Stromal cell of bone marrow (primary cell): ENCODE measurements around the gene ADAMTS7.
"Not testable (repeated sequence)": the region's sequence is repeated elsewhere in the genome, so short reads cannot be mapped to it uniquely, and the experiment has no call there.

ENCODE experiments used
- DNase-seq: peaks from one replicate; pipeline ENCODE4 v3.0.0-alpha.2; 2012; ENCODE audit warnings: low read depth

Gene ADAMTS7

DNA sequence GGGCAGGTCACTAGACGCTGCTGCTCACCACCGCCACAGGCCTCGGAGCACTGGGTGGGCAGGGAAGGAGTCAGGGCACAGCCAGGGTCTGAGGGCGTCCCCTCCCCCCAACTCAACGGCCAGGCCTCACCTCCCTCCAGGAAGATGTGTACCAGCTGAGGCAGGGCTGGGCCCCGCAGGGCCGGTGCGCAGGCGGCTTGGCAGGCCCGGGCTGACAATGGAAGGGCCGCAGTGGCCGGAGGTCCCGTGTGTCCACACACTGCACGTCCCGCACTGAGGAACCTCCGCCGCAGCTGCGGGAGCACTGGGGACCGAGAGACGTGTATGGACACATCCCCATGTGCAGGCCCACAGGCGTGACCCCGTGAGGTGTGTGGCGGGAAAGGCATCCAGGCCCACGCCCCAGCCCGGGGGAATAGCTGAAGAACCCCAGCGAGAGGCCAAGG is 47.4 kb downstream of the ADAMTS7 start:
- no peak for DNase-seq

DNA sequence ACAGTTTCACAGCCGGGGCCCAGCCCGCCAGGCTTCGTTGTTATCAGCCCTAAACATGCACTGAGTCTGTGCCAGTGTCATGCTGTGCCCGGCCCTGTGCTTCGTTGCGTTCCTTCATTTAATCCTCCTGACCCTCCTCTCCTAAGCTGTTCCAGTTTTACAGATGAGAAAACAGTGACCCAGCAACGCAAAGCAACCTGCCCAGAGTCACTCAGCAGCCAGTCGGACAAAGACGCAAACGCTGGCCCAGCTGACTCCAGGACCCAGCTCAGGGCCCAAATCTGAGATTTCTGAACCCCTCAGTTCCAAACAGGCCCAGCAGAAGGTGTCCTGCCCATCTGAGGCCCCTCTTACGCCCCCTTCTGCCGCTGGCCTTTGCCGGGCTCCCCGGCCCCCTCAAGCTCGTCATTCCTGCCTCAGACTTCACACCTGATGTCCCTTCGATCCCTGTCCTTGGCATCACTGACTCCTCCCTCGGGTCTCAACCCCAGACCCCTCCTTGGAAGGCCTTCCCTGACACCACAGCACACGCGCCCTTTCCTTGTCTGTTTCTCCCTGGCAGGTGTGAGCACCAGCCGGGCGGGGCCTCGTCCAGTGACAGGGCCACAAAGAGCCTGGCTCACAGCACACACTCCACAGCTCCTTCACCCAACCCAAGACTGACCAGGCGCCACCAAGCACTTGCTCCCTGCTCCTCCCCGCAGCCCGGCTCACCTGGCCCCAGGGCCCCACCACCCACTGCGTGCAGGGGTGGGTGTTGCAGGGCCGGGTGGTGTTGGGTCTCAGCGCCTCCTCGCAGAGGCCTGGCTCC is 48.1 kb downstream of the ADAMTS7 start:
- DNase-seq = no peak

DNA sequence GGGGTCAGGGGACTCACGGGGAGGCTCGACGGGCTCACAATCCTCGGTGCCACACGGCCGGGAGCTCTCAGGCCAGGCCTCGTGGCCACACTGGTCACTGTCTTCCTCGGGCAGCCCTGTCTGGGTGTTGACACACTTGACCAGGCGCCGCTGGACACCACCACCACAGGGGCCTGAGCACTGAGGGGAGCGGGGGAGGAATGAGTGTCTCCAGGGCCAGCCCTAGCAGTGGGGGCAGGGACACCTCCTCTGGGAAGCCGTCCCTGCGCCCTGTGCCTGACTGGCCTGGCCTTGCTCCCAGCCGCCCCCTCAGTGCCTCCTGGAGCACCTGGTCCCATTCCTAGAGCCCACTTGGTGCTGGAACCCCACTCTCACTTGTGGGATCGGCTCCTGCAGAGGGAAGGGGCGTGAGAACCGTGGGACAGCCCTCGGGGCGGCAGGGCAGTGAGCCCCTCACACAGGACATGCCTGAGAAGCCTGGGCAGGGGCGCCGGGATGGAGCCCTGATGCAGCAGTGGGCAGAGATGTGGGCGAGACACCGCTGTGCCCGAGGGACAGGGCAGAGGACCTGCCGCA is 48.8 kb downstream of the ADAMTS7 start:
- DNase-seq = not testable (repeated sequence)

DNA sequence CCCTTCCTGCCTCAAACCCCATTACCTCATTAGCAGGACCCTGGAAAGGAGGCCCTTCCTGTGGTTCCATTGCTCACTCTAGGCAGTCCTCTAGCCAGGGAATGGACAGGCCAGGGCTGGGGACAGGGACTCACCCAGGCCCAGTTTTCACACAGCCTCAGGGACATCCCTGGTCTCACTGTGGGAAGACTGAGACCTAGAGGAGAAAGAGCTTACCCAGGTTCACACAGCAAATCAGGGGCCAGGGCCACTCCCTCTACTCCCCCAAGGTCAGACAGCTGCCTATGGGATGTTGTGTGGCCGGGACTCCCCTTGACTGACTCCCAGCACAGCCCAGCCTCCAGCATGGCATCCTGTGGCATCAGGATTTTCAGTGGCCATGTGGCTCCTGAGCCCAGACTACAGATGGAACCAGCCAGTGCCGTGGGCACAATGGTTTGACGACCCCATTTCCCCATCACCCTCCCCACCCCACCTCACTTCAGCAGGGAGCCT is 49.3 kb downstream of the ADAMTS7 start:
- no peak for DNase-seq

DNA sequence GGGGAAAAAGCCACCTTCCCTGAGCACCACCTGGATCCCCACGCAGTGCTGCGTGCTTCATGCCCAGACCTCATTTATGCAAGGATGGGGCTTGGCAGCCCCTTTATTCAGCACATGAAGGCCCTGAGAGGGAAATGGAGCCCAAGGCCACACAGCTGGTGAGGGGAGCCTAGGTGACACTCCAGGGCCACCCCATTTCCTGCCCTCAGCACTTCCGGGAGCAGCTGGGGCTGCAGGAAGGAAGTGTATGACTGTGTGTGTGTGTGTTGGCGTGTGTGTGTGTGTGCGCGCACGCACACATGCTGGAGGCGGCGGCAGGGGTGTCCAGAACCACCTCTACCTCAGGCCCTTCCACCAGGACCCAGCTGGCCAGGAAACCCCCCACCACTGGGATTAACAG is 49.8 kb downstream of the ADAMTS7 start:
- DNase-seq = not testable (repeated sequence)

DNA sequence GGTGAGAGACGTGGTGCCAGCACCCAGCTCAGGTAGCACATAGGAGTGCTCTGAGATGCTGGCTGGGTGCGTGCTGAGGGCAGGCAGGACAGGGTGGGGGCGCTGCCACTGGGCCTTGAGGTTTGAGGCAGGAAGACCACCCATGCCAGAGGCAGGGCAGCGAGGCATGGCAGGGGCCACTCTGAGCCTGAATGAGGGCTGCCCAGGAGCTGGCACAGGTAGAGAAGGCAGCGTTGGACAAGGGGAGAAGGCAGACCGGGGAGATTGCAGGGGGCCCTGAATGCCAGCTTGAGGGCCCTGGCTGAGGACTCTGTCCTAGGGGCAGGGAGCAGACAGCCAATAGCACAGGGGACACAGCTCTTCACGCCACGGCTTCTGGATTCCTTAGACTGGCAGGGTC is 50.2 kb downstream of the ADAMTS7 start:
- DNase-seq = no peak

DNA sequence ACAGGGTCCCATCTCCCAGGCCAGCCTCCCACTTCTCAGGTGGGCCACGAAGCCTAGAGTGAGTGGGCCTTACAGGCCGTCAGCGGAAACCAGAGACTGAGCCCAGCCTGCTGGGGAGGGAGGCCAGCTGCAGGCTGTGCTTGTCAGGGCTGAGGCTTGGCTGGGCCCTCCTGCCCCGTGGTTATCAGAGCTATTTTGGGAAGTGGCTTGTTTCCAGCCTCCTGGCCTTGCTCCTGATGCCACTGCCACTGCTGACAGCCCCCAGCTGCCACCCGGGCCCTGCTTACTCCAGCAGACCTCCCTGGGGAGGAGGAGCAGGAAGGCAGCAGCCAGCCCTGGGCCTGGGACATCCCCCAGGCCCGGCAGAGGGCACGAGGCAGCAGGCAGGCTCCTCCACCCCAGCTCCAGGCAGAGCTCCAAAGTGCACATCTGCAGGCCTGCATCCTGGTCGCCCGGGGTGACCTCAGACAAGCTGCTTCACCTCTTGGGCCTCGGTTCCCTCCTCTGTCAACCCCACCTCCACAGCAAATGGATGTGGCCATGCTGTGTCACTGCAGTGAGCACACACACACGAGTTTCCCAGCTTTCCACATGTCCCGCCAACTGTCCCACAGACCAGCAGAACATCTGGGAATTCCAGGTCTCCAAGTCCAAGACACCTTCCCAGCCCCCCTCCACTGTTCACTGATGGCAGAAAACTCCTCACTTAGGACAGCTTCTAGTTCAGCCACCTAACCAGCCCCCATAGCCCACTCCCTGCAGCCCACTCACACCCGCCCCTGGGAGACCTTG is 51.0 kb downstream of the ADAMTS7 start:
- DNase-seq = not testable (repeated sequence)

DNA sequence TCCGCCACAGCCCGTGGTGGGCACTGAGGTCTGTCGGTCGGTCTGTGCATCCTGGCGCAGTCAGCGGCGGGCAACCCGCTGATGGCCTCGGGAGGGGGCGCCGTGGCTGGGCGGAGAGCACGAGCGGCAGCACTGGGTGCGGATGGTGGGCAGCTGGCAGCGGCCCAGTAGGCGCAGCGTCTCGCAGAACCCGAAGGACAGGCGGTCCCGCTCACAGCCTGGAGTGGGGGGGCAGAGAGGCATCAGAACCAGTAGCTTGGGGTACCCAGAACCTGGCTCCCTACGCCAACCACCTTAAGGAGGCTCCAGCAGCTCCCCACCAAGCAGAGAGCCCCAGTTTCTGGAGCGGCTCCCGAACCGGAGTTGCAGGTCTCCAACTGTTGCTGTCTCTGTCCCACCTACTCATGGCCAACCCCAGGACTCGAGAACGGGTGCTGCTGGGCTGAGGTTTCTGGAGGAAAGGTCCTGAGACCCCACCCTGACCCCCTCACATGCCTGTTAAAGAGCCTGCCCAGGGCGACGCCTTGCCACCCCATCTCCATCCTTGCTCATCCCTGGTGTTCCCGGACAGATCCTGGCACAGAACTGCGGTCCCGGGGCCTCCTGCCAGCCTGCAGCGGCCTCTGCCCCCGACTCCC is 51.8 kb downstream of the ADAMTS7 start:
- DNase-seq = not testable (repeated sequence)

DNA sequence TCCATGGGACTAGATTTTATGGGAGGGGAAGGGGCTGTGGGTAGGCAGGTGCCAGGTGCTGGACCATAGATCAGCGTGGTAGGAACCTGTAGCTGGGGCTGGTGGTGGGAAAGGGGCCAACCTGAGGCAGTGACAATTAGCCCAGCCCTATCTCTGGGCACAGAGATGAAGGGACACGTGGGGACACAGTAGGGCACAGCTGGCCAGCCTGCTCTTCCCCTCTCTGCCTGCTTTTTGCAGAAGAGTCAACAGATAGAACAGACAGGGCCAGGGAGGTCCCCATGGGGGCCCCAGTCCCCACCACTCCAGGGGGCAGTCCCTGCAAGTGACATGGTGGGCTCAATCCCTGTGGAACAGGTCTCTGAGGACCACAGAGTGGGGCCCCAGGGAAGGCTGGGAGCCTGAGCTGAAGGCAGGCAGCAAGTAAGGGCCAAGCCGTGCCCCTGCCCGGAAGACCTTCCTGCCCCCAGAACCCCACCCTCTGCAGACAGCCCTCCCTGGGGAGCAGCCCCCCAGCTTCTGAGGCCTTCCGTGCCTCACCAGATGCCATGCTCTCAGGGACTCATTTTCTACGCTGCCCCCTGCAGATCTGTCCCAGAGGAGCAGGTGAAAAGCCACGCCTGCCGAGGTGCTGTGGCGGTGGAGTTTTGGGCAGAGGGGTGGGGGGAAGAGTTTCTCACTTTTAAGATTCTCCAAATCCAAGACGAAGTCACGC is 52.6 kb downstream of the ADAMTS7 start:
- DNase-seq = not testable (repeated sequence)

DNA sequence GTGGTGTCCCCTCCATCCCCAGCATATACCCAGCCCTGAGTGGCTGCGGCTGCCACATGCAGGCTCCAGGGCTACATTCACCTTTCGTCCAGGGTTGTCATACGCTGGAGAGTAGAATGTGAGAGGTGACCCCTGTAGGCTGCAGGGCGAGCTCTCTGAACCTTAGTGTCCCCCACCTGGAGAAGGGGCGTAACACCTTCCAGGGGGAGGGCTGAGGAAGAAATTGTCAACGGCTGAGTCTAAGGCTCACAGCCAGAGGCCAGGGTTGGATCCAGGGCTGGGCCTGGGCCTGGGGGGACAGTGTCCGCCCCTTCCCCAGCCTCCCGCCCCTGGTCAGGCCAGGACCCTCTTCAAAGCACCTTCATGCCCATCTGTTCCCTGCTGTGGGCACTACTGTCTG is 53.2 kb downstream of the ADAMTS7 start:
- DNase-seq = not testable (repeated sequence)

DNA sequence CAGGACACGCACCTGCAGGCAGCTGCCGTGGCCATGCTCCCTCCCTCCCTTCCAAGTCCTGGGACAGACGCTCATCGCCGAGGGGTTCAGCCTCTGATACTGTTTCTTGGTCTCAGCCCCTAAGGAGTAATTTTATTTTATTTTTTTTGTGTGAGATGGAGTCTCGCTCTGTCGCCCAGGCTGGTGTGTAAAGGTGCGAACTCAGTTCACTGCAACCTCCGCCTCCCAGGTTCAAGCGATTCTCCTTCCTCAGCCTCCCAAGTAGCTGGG is 53.7 kb downstream of the ADAMTS7 start:
- DNase-seq = no peak

DNA sequence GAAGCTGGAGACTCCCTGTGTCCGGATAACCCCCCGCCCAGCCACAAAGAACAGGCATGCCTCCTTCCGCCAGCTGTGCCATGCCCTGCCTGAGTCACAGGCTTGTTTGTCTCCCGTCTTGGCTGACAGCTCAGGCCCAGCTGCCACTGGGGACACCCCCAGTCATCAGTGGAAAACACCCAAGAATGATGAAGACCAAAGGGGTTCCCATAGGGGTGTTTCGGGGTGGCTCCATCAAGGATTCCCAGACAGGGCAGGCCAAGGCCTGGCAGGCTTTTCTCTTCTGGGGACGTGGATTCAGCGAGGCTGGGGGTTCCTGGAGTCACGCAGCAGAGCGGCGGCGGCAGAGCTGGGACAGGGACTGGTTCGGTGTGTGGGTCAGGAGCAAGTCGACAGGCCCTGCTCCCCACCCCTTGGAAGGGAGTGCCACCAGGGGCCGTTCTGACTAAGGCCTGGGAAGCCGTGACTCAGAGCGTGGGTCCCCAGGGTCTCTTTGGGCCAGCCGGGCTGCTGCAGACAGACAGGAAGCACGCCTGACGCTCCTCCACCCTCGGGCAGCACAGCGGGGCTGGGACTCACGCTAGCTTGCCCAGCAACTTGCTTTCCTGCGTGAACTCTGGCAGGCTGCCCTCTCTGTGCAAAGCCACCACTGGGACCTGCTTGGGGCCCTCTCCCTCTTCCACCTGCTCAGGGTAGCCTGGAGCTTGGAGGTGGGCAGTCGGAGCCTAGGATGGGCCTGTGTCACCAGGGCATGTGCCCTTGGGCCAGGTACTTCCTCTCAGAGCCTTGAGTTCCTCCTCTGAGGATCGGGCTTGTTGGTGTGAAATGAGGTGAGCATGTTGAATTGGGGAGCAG is 54.3 kb downstream of the ADAMTS7 start:
- DNase-seq = peak; percentile 86

DNA sequence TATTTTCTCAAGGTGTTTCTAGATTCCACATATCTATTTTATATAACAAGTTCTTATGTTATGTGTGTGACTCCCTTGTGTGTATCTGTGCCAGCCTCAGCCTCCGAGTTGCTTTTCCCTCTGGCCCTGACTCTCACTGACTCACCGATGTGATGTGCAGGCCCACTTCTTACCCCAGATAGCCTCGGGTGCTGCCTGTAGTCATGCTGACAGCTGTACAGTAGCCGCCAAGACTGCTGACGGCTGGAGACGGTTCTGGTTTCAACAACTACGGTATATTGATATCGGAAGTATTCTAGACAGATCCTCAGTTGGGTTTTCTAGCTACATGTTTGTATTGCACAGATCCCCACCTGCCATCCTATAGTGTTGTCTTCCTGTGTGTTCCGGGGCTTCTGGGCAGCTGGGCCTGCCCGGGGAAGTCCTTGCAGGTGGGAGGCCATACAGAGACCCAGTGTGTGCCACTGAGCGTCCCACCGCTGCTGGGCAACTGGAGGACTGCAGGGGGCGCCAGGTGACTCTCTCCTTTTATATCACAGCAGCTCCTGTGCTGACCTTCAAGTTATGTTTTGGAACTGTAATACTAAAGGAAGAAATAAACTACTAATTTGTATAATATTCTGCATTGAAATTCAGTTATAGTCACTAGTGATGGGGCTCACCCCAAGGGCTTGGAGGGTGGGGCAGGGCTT is 55.2 kb downstream of the ADAMTS7 start:
- DNase-seq = peak; percentile 50

DNA sequence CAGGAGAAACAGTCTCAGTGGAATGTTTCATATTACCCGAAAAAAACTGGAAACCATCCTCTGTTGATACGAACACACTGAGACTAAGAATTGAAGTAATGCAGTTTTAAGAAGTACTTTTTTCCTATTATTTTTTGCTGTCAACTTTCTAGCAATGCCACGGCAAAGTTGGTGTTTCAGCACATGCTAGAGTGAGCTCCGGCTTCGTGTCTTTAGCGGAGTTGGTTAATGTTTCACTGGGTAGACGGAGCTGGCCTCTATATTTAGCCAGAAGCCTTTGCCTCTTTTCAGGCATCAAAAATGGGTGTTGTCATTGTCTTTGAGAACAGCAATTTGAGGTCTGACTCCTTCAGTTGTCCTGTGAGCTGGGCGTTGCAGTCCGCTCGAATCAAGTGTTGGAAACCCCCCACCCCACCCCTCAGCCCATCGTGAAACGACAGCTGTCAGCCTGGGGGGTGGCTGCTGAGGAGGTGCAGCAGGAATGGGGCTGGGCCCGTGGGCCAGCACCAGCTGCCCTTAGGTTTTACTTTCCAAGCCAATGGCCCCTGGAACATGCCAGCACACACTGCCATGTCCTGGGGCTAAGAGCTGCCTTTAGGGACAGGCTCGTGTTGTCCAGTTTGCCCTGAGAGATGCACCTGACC is 56.5 kb downstream of the ADAMTS7 start:
- DNase-seq = not testable (repeated sequence)

DNA sequence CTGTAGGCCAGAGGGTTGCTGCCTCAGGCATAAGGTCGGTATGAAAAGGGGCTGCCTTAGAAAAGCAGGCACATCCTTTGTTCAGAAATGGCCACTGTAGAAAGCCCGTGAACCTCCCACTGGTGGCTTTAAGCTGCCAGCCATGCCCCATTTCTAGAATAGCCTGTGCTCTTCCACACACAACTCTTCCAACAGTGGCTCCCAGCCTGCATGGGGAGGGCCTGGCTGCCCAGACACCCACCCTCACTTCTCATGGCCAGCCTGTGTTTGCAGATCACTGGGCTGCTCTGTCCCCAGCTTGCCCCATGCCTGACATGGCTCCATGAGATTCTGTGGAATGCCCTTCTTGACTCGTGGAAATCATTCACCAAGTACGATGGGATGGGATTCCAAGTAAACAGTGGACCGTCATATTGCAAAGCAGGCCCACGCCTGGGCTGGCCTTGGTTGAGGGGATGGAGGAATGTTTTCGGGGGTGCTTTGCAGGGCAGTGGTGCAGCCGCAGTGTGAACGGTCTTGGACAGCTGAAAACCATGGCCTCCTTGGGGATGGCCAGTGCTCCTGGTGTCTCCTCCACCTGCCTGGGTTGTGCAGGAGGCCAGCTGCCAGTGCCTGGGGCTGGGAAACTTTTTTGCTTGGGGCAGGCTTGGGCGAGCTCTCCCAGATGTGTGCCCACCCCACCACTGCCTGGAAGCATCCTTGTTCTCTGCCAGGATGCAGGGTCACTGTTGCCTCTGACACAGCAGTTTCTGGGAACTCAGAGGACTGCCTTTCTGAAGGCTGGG is 57.3 kb downstream of the ADAMTS7 start:
- DNase-seq = not testable (repeated sequence)

DNA sequence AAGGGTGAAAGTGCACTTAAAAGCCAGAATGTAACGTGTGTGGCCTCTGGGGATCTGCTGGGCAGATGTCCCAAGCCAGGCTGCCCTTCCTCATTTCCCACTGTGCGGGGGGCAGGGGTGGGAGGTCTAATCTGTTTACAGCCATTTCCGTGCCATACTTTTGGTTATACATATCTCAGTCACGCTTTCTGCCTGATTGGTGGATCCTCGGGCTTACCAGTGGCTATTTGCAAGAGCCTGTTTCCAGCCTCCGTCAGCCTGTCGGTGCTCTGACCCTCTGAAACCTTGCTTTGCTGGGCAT is 58.0 kb downstream of the ADAMTS7 start:
- not testable (repeated sequence) for DNase-seq

DNA sequence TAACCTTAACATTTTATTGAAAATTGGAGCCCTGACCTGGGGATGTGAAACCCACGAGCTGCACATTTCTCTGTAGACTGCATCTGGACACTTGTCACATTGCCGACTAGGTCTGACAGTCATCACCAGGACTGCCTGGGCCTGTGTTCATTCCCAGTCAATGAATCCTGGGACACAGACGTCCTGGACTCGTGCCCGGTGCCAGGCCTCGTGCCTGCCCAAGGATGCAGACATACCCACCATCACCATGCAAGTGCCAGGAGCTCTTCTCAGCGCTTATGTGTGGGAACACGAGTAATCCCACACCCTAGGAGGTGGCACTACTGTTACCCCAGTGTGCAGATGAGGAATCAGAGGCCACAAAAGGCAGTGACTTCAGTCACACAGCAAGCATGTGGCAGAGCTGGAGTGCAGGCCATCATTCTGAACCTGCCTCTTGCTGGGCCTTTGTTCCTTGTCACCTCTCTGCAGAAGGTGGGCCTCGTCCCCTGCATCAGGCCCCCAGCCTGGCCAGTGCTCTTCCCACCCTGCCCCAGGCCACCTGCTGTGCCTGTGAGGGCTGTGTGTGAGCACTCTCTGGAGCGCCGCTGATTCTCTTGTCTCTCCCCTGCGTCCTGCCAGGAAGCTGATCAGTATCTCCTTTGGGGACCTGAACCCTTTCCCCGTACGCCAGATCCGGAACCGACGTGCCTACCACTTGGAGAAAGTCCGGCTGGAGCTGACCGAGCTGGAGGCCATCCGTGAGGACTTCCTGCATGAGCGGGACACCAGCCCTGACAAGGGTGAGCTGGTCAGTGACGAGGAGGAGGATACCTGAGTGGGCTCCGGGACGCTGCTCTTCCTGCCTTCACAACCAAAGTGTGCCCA is 58.5 kb downstream of the ADAMTS7 start:
- no peak for DNase-seq

DNA sequence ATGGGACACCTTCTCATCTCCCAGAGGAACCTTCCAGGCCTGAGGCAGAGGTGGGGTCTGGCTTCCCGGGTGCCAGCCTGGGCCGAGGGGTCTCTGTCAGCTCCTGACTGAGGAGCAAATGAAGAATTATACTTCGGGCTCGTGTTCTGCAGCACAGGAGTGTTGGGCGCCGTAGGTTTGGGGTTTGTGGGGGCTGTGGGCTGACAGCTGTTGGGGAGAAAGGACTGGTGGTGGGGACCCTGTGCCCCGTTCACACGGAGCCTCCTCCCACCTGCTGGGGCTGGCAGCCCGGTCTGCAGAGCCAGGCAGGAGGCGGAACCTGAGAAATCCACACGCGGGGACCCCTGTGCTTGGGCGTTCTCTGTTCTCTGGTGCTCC is 59.7 kb downstream of the ADAMTS7 start:
- no peak for DNase-seq
